GM12874 (cell line): Measurements from ENCODE around the gene ELK3.

Experiments used
- CTCF ChIP-seq: IDR thresholded peaks from 2 replicates; pipeline ENCODE4 v1.5.1; 2011; ENCODE audit warnings: low read depth, mild to moderate bottlenecking, control low read depth, low read length, moderate library complexity; ENCODE audit not compliant: insufficient read depth

The ELK3 gene

GRCh38 chr12:96293093-96293492, 98.9 kb downstream of the ELK3 start:
- TF ChIP-seq CTCF: no peak

GRCh38 chr12:96294831-96295230, 100.7 kb downstream of the ELK3 start:
- no peak for TF ChIP-seq CTCF

GRCh38 chr12:96295532-96296160, 101.5 kb downstream of the ELK3 start:
- no peak for TF ChIP-seq CTCF

- no peak for TF ChIP-seq CTCF
Measured at GRCh38 chr12:96297504-96297903, 103.3 kb downstream of the ELK3 start.

- no peak for TF ChIP-seq CTCF
Measured at GRCh38 chr12:96300064-96300463, 105.9 kb downstream of the ELK3 start.

GRCh38 chr12:96301732-96302131, 107.6 kb downstream of the ELK3 start:
- no peak for TF ChIP-seq CTCF

GRCh38 chr12:96302687-96303310, 108.6 kb downstream of the ELK3 start:
- TF ChIP-seq CTCF: no peak
